H4 (cell line): ENCODE data around the gene DEFB131B. TPM values are rescaled to one million over a fixed set of nuclear protein-coding genes. Genes with fewer than 3 reads are reported as not detected.
"Not testable (repeated sequence)": the region's sequence is repeated elsewhere in the genome, so short reads cannot be mapped to it uniquely, and the experiment has no call there.

ENCODE experiments used
- DNase-seq: peaks from one replicate; pipeline ENCODE4 v3.0.0-alpha.2; 2015; ENCODE audit warnings: low spot score
- total RNA-seq: library from RNA; depleted of rRNA; stranded (reverse); fragments of >200 nt; shearing (Covaris generic); gene quantifications from 2 replicates; pipeline ENCODE4 v1.2.3, GENCODE V29; 2014; rRNA removed

DEFB131B gene
- total RNA-seq, 1 experiment from 2014 or later: not detected

DNA sequence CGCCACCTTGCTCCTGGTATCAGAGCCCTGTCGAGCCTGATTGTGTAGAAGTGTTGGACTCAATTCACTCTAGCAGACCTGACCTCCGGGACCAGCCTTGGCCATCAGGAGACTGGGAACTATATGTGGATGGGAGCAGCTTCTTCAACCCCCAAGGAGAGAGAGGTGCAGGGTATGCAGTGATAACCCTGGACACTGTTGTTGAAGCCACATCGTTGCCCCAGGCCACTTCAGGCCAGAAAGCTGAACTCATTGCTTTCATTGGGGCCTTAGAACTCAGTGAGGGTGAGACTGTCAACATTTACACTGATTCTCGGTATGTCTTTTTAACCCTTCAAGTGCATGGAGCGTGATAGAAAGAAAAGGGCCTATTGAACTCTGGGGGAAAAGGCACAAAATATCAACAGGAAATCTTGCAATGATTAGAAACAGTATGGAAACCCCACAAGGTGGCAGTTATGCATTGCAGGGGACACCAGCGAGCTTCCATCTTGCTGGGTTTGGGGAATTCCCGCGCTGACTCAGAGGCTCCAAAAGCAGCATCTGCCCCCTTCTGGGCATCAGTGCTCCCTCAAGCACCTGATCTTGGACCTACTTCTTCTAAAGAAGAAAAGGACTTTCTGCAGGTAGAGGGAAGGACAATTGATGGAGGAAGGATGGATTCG is 33.2 kb downstream of the DEFB131B start:
- DNase-seq: not testable (repeated sequence)

DNA sequence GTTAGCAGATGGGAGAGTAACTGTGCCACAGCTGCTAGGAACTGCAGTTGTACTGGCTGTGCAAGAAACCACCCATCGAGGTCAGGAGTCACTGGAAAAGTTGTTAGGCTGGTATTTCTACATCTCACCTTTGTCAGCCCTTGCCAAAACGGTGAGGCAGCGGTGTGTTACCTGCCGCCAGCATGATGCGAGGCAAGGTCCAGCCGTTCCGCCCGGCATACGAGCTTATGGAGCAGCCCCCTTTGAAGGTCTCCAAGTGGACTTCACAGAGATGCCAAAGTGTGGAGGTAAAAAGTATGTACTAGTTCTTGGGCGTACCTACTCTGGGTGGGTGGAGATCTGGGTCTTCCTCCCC is 33.7 kb downstream of the DEFB131B start:
- DNase-seq: not testable (repeated sequence)

DNA sequence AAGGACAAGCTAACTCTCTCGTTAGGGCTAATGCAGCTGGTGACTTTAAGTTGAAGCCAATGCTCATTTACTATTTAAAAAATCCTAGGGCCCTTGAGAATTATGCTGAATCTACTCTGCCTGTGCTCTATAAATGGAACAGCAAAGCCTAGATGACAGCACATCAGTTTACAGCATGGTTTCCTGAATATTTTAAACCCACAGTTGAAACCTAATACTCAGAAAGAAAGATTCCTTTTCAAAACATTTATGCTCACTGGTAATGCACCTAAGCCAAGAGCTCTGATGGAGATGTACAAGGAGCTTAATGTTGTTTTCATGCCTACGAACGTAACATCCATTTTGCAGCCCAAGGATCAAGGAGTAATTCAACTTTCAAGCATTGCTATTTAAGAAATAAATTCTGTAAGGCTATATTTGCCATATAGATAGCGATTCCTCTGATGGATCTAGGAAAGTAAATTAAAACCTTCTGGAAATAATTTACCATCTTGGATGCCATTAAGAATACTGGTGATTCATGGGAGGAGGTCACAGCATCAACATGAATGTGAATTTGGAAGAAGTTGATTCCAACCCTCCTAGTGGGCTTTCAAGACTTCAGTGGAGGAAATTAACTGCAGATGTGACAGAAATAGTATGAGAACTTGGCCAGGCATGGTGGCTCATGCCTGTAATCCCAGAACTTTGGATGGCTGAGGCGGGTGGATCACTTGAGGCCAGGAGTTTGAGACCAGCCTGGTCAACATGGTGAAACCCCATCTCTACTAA is 35.7 kb downstream of the DEFB131B start:
- DNase-seq: no peak

DNA sequence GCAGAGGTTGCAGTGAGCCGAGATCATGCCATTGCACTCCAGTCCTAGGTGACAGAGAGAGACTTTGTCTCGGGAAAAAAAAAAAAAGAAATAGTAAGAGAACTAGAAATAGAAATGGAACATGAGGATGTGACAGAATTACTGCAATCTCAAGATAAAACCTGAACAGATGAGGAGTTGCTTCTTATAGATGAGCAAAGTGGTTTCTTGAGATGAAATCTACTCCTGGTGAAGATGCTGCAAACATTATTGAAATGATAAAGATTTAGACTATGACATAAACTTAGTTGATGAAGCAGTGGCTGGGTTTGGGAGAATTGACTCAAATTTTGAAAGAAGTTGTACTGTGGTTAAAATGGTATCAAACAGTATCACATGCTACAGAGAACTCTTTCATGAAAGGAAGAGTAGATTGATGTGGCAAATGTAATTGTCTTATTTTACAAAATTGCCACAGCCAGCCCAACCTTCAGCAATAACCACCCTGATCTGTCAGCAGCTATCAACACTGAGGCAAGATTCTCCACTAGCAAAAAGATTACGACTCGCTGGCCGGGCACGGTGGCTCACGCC is 36.5 kb downstream of the DEFB131B start:
- no peak for DNase-seq

DNA sequence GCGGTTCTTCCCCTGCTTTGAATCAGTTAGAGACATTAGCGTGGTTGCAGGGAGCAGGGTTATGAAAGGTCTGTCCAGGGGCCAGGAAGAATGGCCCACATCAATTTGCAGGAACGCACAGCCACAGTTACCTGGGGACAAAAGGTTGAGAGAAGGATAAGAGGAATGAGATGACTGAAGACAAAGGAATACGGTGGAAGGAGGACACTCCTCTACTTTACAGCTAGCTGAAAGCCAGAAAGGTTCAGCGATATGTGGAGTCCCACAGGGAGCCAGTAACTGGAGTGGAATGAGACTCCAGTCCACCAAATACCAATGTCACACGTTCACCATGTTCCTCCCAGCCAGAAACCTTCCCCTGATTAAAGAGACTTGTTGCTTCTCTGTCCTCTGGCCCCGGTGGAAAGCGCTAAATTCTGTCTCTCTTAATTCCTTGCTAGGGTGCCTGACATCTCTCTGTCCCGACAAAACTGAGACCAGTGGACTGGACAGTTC is 39.4 kb downstream of the DEFB131B start:
- DNase-seq: no peak

DNA sequence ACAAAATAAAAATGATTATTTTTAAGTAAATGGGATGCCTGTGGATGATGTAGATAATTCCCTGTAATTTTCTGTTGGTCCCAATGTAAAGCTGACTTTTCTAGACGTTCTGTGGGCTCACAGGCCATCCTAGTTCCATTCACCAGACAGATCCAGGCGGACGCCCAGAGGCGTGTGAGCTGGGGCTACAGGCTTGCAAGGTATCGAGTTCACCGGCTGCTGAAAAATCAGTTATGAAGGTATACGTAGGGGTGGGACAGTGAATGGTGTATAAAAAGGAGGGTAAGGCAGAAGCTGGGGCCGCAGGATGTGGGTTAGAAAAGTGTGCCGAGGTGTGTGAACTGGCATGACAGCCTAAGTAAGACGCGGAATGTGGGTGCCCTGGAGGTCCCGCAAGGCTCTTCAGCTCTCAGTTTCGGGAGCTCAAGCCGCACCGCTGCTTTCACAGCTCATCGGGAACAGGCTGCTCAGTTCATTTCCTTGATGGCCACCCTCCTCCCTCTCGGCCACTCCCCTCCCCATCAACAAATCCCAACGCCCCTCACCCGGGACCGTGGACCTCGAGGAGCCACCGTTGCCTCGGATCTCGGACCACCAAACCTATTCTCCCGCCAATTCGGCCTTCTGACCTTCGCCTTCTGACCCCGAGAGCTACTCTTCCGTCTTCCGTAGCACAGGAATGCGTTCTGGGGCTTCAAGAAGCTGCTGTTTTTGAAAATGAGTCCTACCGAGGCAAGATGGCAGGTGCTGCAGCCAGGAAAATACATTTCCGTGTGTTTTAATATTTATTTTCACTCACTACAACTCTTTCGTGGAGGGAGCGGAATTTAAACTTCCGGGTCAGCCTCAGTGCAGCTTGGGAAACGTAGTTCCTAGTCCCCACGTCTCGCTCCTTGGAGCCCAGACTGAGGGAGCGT is 49.8 kb downstream of the DEFB131B start, which contains the start of gene XNDC1N:
XNDC1N (minus strand) TSS at position 775 of the 917 bp plus-strand sequence. CDS start 5,241 bp downstream, outside the sequence.
- peak; percentile 87 for DNase-seq

DNA sequence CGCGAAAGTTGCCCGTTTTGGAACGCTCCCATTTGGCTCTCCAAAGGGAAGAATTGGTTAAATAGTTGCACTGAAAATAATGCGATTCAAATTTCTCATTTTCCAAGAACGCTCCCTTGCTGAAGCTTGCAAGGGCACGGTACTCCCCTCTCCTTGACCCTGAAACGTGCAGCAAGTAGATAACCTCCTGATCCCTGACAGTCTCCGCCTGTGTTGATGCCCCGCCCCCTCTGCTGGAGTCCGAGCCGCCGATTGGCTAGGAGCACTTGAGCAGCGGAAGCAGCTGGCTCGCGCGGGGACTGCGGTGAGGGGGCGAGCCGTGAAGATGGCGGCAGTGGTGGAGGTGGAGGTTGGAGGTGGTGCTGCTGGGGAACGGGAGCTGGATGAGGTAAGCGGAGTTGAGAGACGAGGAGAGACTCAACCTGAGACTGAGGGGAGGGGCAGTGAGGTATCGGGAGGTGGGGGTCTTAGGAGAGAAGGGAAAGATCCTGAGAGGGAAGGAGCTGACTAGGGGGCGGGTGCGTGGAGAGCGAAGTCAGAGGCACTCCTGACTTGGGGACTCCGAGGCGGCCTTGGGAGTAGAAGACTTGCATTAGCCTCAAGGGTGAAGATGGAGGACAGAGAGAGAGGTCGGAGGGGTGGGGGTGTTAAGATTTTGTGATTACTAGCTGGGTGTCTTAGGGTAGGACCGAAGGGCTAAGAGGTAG is 50.6 kb downstream of the DEFB131B start, which contains the start of gene RNF121:
RNF121 (plus strand) TSS at position 310 of the 707 bp plus-strand sequence; CDS start at position 326, 16 bp downstream.
- DNase-seq: peak; percentile 93

DNA sequence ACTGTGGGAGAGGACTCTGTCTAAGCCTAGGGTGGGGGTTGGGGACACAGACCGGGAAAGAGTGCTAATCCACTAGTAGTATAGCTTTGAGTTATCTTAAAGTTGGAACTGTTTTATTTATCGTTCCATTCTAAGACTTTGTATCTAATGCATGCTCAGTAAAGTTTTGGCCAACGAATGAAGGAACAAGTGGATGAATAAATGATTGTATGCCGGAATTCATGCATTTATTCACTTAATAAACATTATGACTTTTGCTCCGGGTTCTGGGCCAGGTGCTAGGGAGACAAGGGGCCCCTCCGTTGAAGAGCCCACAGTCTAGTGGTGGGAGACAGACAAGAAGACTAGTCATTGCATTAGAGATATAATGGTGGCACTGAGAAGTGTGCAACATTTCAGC is 51.2 kb downstream of the DEFB131B start:
- DNase-seq: no peak

DNA sequence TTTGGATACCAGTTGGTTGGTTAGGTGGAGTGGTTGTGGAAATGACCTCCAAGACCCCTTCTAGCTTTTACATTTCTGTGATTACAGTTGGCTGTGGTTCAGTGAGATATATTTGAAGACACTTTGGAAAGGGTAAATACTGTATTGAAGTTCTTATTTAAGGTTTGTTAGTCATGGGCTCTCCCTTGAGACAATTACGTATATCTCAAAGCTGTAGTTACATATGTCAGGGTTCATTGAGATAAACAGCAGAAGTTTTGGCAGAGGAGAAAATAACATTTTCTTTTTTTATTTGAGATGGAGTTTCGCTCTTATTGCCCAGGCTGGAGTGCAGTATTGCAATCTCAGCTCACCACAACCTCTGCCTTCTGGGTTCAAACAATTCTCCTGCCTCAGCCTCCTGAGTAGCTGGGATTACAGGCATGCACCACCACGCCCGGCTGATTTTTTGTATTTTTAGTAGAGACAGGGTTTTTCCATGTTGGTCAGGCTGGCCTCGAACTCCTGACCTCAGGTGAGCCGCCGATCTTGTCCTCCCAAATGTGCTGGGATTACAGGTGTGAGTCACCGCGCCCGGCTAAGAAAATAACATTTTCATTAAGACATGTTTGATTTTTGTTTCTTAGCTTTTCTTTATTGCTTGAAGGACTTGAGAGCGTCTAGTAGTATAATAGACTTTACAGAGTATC is 52.4 kb downstream of the DEFB131B start:
- DNase-seq: no peak

DNA sequence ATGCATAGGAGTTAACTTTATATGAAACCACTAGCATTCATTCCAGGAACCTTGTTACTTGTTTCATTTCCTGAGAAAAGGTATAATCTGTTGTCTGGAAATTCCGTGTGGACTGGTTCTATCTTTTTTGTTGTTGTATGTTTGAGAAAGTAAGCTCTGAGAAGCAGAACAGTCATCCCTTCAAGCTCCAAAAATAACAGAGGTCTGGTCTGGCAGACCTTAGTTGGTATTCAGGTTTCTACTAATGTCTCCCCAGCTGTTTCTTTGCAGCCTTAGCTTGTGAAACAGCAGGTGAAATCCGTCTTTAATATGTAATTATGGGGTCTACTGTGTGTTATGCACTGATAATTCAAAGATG is 53.0 kb downstream of the DEFB131B start:
- DNase-seq: no peak

DNA sequence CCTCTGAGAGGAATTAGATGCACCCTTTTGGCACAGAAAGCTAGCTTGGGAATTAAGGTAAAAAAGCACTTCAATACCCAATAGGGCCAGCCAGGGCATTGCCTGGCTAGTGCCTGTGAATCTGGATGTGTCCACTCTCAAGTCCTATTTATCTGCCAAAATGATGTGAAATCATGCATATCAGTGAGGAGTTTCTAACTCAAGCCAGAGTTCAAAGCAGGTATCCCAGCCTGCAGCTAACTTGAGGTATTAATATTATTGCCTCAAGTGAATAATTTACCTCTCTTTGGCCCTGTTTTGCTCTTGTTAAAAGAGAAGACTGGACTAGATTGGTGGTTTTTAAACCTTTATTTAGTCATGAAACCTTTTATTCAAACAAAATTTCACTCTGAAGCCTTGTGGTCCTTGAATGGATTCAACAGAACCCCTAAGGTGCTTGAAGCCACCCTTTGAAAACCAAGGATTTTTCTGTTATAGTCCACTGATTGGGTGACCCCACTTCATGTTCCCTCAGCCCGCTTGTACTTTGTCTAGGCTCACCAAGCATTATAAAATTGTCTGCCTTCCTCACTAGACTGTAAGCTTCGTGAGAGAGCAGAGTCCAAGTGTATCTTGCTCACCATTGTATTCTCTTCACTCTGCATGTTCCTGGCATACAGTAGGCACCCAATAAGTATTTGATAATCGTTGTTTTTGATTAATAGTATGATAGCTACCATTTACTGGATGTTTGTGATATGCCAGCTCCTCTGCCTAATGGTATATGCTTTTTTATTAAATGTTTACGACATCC is 55.1 kb downstream of the DEFB131B start:
- DNase-seq: no peak

Other genes starting within 250 kb of the DEFB131B start
- gene DEFB108B, start 45.3 kb upstream of the DEFB131B start, total RNA-seq: not detected in 2 replicates
- 1.4 and 2.6 TPM in 2 replicates for gene XNDC1N, start 50.1 kb downstream of the DEFB131B start, total RNA-seq
- gene RNF121, start 50.6 kb downstream of the DEFB131B start, total RNA-seq: 19.1 and 25.8 TPM in 2 replicates
- gene IL18BP, start 120.5 kb downstream of the DEFB131B start, total RNA-seq: 0.60 and 1.2 TPM in 2 replicates
- 67.5 and 71.5 TPM in 2 replicates for gene NUMA1, start 202.1 kb downstream of the DEFB131B start, total RNA-seq
- gene LRRC51, start 202.4 kb downstream of the DEFB131B start, total RNA-seq: 3.9 and 9.3 TPM in 2 replicates
- 94.0 and 110 TPM in 2 replicates for gene LAMTOR1, start 224.8 kb downstream of the DEFB131B start, total RNA-seq
- gene TOMT, start 227.5 kb downstream of the DEFB131B start, total RNA-seq: not detected in 2 replicates
- gene ANAPC15, start 234.2 kb downstream of the DEFB131B start, total RNA-seq: 70.4 and 74.9 TPM in 2 replicates